Activated T-helper 17 cell treated with anti-CD3 and anti-CD28 coated beads, Interleukin-2, amount 50 U/mL, for 72 hours (primary cell): ENCODE results near the gene COL27A1. TPM values are rescaled to one million over a fixed set of nuclear protein-coding genes. Genes with fewer than 3 reads are reported as not detected.

Experiments used
- ATAC-seq: fragments of 150-1000 bp; cut with Tn5 transposase; replicated peaks from 2 replicates; pipeline ENCODE4 v1.10.0; 2021; ENCODE audit warnings: mild to moderate bottlenecking, moderate library complexity
- H3K27ac Mint-ChIP-seq: one replicate; pipeline ENCODE4 v1.8.0; 2022; ENCODE audit warnings: mixed read lengths
- H3K27me3 Mint-ChIP-seq: one replicate; pipeline ENCODE4 v1.8.0; 2022; ENCODE audit warnings: mixed read lengths
- H3K36me3 Mint-ChIP-seq: one replicate; pipeline ENCODE4 v1.8.0; 2022; ENCODE audit warnings: low read depth, mild to moderate bottlenecking, mixed read lengths
- H3K4me1 Mint-ChIP-seq: one replicate; pipeline ENCODE4 v1.8.0; 2022; ENCODE audit warnings: mixed read lengths
- H3K4me3 Mint-ChIP-seq: one replicate; pipeline ENCODE4 v1.8.0; 2022; ENCODE audit warnings: mild to moderate bottlenecking, mixed read lengths
- H3K9me3 Mint-ChIP-seq: one replicate; pipeline ENCODE4 v1.8.0; 2022; ENCODE audit warnings: mixed read lengths
- total RNA-seq, 2 donors: library from RNA; stranded (reverse); gene quantifications; one replicate each; pipeline ENCODE4 v1.2.3, GENCODE V29; 2022

The COL27A1 gene
- total RNA-seq, 2 donors from 2014 or later: 7.8 to 12.0 TPM

DNA sequence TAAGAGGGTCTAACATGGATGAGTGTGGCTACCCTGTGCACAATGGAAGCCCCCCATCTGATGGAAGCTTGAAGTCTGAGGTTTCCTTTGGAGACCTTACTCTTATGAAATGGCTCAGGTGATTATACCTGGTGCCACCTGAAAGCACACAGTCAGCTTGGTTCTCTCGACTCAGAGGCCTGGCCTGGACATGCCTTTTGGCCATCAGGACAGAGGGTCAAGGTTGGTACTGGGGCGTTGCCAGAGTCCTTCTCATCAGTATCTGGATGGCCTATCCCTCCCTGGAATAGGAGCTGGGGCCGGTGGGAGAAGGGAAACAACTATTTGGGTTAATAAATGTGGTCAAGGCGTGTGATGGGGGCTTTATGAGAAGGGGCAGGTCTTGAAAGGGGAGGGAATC is 48.9 kb downstream of the COL27A1 start:
- no peak for ATAC-seq
- Mint-ChIP-seq H3K36me3 (no peaks in the 10 kb centered on the region), H3K27ac (no peak overlapping the region), H3K27me3 (no peaks in the 10 kb centered on the region), H3K4me3 (no peak overlapping the region), H3K9me3 (no peaks in the 10 kb centered on the region), H3K4me1 (no peaks in the 10 kb centered on the region)

- no peak for ATAC-seq
- Mint-ChIP-seq H3K27ac (no peak overlapping the region), H3K9me3 (no peaks in the 10 kb centered on the region), H3K4me1 (no peaks in the 10 kb centered on the region), H3K4me3 (no peak overlapping the region), H3K27me3 (no peaks in the 10 kb centered on the region), H3K36me3 (no peaks in the 10 kb centered on the region)
Observed at GRCh38 chr9:114205171-114206015, 50.1 kb downstream of the COL27A1 start.

DNA sequence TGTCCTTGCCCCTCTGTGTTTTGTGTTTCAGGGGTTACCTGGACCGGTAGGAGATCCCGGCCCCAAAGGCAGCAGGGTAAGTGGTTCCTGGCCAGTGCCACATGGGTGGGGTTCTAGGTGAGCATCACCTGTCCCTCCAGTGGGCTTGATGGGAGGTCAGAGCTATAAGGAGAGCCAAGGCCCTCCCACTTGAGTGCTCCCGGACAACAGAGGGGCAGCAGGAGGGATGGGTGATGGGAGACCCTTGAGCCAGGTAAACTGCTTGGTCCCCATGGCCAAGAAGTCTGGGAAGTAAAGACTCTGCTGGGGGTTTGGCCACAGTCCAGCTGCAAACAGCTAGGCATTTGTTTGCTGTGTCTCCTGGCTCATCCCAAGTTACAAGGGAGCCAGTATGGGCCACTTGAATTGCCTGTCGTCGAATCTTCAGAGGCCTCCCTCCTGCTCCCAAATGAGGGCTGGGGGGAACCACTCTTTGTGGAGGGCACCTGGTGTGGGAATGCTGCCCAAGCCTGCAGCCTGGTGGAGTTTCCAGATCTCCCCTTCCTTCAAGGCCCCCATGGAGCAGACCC is 51.0 kb downstream of the COL27A1 start:
- Mint-ChIP-seq H3K4me3 (no peak overlapping the region), H3K27me3 (no peaks in the 10 kb centered on the region), H3K36me3 (no peaks in the 10 kb centered on the region), H3K9me3 (no peaks in the 10 kb centered on the region), H3K27ac (no peak overlapping the region), H3K4me1 (no peaks in the 10 kb centered on the region)
- no peak for ATAC-seq

DNA sequence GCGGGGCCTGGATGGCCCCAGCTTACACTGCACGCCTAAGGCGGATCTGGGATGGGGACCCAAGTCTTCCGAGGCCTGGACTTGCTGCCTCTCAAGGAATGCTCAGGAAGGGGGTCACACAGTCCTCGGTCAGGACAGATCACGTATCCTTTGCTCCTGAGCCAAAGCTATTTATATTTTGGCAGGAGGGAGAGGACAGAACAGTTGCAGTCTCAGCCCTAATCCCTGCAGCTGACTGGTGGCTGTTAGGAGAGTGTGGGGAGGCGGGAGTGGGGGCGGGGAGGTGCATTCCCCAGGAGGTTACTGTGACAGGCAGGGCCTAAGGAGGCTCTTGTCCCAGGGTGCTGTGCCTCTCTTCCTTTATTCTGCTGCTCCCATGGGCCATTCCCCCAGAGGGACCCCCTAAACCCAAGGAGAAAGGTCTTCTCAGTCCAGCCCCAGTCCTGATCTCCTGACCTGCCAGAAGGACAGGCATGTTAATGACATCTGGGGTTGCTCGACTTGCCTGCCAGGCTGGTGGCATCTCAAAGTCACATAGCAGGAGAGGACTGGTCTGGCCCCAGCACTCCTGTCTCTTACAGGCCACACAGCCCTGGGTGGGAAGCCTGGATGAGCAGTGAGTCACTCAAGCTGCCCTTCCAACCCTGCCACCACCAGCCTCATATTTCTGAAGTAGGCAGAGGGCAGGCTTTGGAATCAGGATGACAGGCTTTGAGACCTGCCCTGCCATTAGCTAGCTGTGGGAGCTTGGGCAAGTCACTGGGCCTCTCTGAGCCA is 51.9 kb downstream of the COL27A1 start:
- no peak for ATAC-seq
- H3K27ac Mint-ChIP-seq: no peak overlapping the region
- no peaks in the 10 kb centered on the region for H3K27me3 Mint-ChIP-seq
- H3K36me3 Mint-ChIP-seq: no peaks in the 10 kb centered on the region
- no peaks in the 10 kb centered on the region for H3K9me3 Mint-ChIP-seq
- H3K4me3 Mint-ChIP-seq: no peak overlapping the region
- H3K4me1 Mint-ChIP-seq: no peaks in the 10 kb centered on the region

DNA sequence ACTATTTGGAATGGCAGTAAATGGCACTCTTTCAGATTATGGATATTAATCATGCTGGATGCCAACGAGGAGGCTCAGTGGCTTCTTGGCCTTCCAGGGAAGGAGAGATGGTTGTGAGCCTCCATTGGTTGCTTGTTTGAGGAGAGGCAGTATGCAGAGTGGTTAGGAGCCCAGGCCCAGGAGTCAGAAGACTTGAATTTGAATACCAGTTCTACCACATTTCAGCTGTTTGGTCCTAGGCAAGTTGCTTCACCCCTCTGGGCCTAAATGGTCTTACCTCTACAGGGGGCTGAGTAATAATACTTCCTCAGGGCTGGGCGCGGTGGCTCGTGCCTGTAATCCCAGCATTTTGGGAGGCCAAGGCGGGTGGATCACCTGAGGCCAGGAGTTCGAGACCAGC is 52.5 kb downstream of the COL27A1 start:
- Mint-ChIP-seq H3K36me3 (no peaks in the 10 kb centered on the region), H3K27me3 (no peaks in the 10 kb centered on the region), H3K4me1 (no peaks in the 10 kb centered on the region), H3K27ac (no peak overlapping the region), H3K4me3 (no peak overlapping the region), H3K9me3 (no peaks in the 10 kb centered on the region)
- ATAC-seq: no peak

DNA sequence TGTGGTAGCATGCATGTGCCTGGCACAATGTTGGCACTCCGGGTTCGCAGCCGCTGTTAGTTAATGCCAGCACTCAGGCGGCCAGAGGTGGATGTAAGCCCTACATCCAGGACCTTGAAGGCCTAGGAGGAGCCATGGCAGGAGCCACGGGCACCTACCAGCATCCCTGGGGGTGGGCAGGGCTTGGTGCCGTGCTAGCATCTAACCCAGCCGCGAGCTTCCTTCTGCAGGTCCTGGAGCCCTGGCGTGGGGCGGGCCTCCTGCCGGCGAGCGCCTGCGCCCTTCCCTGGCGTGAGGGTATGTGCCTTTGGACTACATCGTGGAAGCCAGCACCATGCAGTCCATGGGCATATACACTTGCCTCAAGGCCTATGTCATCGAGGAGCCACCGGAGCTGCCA is 53.8 kb downstream of the COL27A1 start:
- ATAC-seq: no peak
- H3K27me3 Mint-ChIP-seq: no peaks in the 10 kb centered on the region
- no peaks in the 10 kb centered on the region for H3K4me1 Mint-ChIP-seq
- no peaks in the 10 kb centered on the region for H3K9me3 Mint-ChIP-seq
- H3K36me3 Mint-ChIP-seq: no peaks in the 10 kb centered on the region
- no peak overlapping the region for H3K4me3 Mint-ChIP-seq
- H3K27ac Mint-ChIP-seq: no peak overlapping the region

GRCh38 chr9:114210136-114210535 is 54.8 kb downstream of the COL27A1 start:
- Mint-ChIP-seq H3K27ac (no peak overlapping the region), H3K27me3 (no peaks in the 10 kb centered on the region), H3K4me1 (no peaks in the 10 kb centered on the region), H3K4me3 (no peak overlapping the region), H3K9me3 (no peaks in the 10 kb centered on the region), H3K36me3 (no peaks in the 10 kb centered on the region)
- no peak for ATAC-seq

GRCh38 chr9:114210691-114211276 is 55.4 kb downstream of the COL27A1 start:
- Mint-ChIP-seq H3K4me3 (no peak overlapping the region), H3K27ac (no peak overlapping the region), H3K4me1 (no peaks in the 10 kb centered on the region), H3K27me3 (no peaks in the 10 kb centered on the region), H3K36me3 (no peaks in the 10 kb centered on the region), H3K9me3 (no peaks in the 10 kb centered on the region)
- no peak for ATAC-seq

GRCh38 chr9:114212826-114213225 is 57.5 kb downstream of the COL27A1 start:
- no peaks in the 10 kb centered on the region for H3K36me3 Mint-ChIP-seq
- no peaks in the 10 kb centered on the region for H3K9me3 Mint-ChIP-seq
- ATAC-seq: no peak
- no peaks in the 10 kb centered on the region for H3K27me3 Mint-ChIP-seq
- no peak overlapping the region for H3K27ac Mint-ChIP-seq
- no peaks in the 10 kb centered on the region for H3K4me1 Mint-ChIP-seq
- no peak overlapping the region for H3K4me3 Mint-ChIP-seq

DNA sequence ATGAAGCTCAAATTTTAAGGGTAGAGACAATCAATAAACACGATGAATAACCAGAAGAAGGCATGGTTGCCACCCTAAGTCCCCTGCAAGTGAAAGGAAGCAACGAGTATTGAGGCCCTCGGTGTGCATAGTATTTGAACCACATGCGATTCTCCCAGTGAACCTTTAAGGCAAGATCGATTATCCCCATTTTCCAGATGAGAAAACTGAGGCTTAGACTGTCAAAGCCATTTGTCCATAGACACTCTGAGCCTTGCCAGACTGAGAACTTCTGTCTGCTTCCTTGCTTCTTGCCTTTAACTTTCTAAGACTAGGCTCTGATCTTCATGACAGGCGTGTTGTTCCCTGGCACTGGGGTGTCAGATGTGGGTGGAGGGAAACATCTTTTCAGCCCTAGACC is 58.2 kb downstream of the COL27A1 start:
- Mint-ChIP-seq H3K9me3 (no peaks in the 10 kb centered on the region), H3K4me3 (no peak overlapping the region), H3K27ac (no peak overlapping the region), H3K27me3 (peaks cover 2% of the 10 kb centered on the region), H3K4me1 (no peaks in the 10 kb centered on the region), H3K36me3 (no peaks in the 10 kb centered on the region)
- ATAC-seq: no peak

DNA sequence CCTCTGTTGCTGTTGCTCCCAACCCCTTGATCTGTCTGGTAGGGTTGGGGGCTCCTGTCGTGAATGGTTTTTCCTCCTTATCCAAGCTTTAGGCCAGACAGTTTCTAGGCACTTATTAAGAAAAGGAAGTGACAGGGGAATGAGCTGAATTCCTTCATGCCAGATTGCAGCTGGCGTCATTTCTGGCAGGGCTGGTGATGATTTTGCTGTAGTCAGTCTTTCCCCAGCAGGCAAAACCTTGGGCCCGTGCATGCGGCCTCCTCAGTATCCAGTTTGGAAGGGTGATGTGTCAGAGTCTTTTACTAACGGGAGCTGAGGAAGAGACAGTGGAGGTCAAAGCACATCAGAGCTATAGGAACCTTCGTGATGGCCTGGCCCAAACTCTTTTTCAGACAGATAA is 58.8 kb downstream of the COL27A1 start:
- Mint-ChIP-seq H3K4me3 (no peak overlapping the region), H3K27ac (no peak overlapping the region), H3K27me3 (peaks cover 3% of the 10 kb centered on the region), H3K36me3 (no peaks in the 10 kb centered on the region), H3K9me3 (no peaks in the 10 kb centered on the region), H3K4me1 (no peaks in the 10 kb centered on the region)
- ATAC-seq: no peak

DNA sequence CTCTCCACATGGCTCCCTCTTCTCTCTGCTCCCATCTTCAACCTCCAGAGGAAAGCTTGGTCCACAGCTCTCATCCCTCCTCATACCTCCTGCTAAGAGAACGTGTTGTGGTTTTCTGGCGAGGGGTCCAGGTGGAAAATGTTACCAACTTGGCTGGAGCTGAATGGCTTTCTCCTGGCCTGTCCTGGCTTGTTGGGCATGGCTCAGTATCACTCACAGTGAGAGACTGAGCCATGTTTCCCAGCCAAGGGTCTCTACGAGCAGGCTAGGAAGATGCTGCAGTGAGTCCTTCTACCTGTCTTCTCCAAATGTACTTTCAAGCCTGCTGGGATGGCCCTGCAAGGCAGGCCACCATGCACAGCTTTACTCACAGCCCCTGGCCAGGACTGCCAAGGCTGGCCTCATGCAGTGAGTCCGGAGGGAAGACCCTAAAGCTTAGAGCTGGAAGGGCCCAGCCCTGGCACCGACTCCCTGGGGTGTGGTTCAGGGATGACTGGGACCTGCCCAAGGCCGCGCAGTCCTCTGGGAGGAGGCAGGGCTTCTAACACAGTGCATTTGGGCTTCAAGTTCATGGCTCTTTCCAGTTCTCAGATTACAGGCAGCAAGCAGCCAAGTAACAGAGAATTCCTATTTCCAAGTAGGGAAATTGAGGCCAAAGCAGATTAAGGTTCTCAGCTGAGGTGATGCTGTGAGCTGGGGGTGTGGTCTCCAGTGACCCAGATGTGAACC is 59.5 kb downstream of the COL27A1 start:
- no peaks in the 10 kb centered on the region for H3K4me1 Mint-ChIP-seq
- H3K9me3 Mint-ChIP-seq: no peaks in the 10 kb centered on the region
- no peak overlapping the region for H3K4me3 Mint-ChIP-seq
- H3K36me3 Mint-ChIP-seq: no peaks in the 10 kb centered on the region
- peaks cover 3% of the 10 kb centered on the region for H3K27me3 Mint-ChIP-seq
- no peak overlapping the region for H3K27ac Mint-ChIP-seq
- no peak for ATAC-seq

DNA sequence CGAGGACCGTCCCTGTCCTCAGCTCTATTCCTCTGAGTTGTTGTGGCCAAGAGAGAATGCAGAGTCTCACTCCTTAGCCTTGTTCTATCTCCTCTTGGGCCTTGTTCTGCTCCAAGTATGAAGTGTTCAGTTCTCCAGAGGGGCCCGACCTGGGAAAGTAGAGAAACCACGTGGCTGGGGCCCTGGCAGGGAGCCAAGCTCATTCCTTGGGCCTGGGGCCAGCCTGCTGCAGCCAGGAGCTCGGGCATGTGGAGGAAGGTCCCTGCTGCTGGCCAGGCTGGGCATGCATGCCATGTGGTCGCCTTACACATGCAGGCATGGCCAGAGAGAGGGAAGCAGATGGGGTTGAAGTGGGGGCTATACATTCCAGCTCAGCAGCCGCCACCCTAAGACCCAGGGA is 60.7 kb downstream of the COL27A1 start:
- ATAC-seq: no peak
- no peaks in the 10 kb centered on the region for H3K36me3 Mint-ChIP-seq
- H3K4me3 Mint-ChIP-seq: no peak overlapping the region
- no peak overlapping the region for H3K27ac Mint-ChIP-seq
- peaks cover 3% of the 10 kb centered on the region for H3K27me3 Mint-ChIP-seq
- H3K9me3 Mint-ChIP-seq: no peaks in the 10 kb centered on the region
- H3K4me1 Mint-ChIP-seq: no peaks in the 10 kb centered on the region

DNA sequence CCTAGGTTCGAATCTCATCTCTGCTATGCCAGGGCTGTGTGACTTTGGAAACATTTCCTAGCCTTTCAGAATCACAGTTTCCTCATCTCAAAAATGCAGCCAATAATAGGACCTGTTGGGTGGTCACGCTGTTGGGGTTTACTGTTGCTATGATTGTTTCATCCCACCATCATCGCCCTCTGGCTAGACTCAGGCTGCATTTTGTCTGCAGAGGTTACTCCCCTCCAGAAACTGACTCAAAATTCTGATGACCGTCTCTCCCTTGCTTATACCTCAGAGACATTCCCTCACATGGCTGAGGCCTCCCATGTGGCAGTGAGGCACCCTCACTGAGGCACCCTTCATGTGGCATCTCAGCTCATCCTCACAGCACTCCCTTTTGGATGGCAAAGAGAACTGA is 61.6 kb downstream of the COL27A1 start:
- no peaks in the 10 kb centered on the region for H3K4me1 Mint-ChIP-seq
- no peak overlapping the region for H3K4me3 Mint-ChIP-seq
- ATAC-seq: no peak
- H3K9me3 Mint-ChIP-seq: no peaks in the 10 kb centered on the region
- no peak overlapping the region for H3K27ac Mint-ChIP-seq
- peaks cover 3% of the 10 kb centered on the region for H3K27me3 Mint-ChIP-seq
- no peaks in the 10 kb centered on the region for H3K36me3 Mint-ChIP-seq
